ENCODE results near the gene ZNF135.

ZNF135 gene

GRCh38 chr19:58010507-58010906 lies 48.6 kb upstream of the ZNF135 start:
- Histone ChIP-seq H3K4me1 (ENCODE audit: control insufficient read depth, insufficient read depth, low read length) (no peaks in the 10 kb centered on the region), H3K9me3 (ENCODE audit: control insufficient read depth, insufficient read depth, low read depth, low read length) (no peaks in the 10 kb centered on the region; the same call in none of the 2 replicates), H3K27ac (ENCODE audit: extremely low read depth, low read depth, low read length) (no peak overlapping the region), H3K4me3 (ENCODE audit: low read depth, low read length) (no peak overlapping the region), H3K36me3 (ENCODE audit: control insufficient read depth in 2 of 2, insufficient read depth in 1 of 2, low read length in 2 of 2) (peaks cover 4 to 15% of the 10 kb centered on the region in 2 experiments; a peak in 1 of 3 replicates)
- CTCF ChIA-PET: interaction anchor here (0.8 kb wide), 1 partner anchor 43 kb away, joined by 3 read pairs; no protein-coding TSS in a partner anchor
- POLR2A ChIA-PET: no interaction called here
- TF ChIP-seq HOXC10 (CRISPR knock-in tag; IDR thresholded peaks at IDR 0.05) (no peak), ZNF221 (tag by site-specific recombination; IDR thresholded peaks at IDR 0.05; ENCODE audit: borderline replicate concordance) (no peak), PATZ1 (tag by site-specific recombination; IDR thresholded peaks at IDR 0.05) (no peak)

- ChIA-PET CTCF (no interaction called here), POLR2A (no interaction called here)
- Histone ChIP-seq H3K4me3 (ENCODE audit: low read depth, low read length) (no peak overlapping the region), H3K27ac (ENCODE audit: extremely low read depth, low read depth, low read length) (no peak overlapping the region), H3K9me3 (ENCODE audit: control insufficient read depth, insufficient read depth, low read depth, low read length) (no peaks in the 10 kb centered on the region), H3K36me3 (ENCODE audit: control insufficient read depth in 2 of 2, insufficient read depth in 1 of 2, low read length in 2 of 2) (no peaks in the 10 kb centered on the region), H3K4me1 (ENCODE audit: control insufficient read depth, insufficient read depth, low read length) (no peaks in the 10 kb centered on the region)
- TF ChIP-seq ZNF18 (tag by site-specific recombination; IDR thresholded peaks at IDR 0.05): no peak
- no peak for TF ChIP-seq WT1 (tag by site-specific recombination; IDR thresholded peaks at IDR 0.05)
- no peak for TF ChIP-seq ZNF76 (tag by site-specific recombination; IDR thresholded peaks at IDR 0.05; ENCODE audit: borderline replicate concordance, low read depth)
- TF ChIP-seq ZNF677 (tag by site-specific recombination; IDR thresholded peaks at IDR 0.05): no peak
- TF ChIP-seq FEZF1 (tag by site-specific recombination; IDR thresholded peaks at IDR 0.05): no peak
- no peak for TF ChIP-seq ZNF654 (tag by site-specific recombination; IDR thresholded peaks at IDR 0.05; ENCODE audit: low read depth)
- no peak for TF ChIP-seq ZNF473 (tag by site-specific recombination; IDR thresholded peaks at IDR 0.05)
- no peak for TF ChIP-seq ZNF555 (tag by site-specific recombination; conservative IDR thresholded peaks at IDR 0.05)
- TF ChIP-seq ZNF2 (tag by site-specific recombination; IDR thresholded peaks at IDR 0.05): no peak
- TF ChIP-seq ZNF221 (tag by site-specific recombination; IDR thresholded peaks at IDR 0.05; ENCODE audit: borderline replicate concordance): no peak
- TF ChIP-seq ZNF335 (tag by site-specific recombination; conservative IDR thresholded peaks at IDR 0.05): no peak
- no peak for TF ChIP-seq ZNF747 (tag by site-specific recombination; IDR thresholded peaks at IDR 0.05)
- no peak for TF ChIP-seq HOXC10 (CRISPR knock-in tag; IDR thresholded peaks at IDR 0.05)
Measured at GRCh38 chr19:58014141-58014540, 44.9 kb upstream of the ZNF135 start.

DNA sequence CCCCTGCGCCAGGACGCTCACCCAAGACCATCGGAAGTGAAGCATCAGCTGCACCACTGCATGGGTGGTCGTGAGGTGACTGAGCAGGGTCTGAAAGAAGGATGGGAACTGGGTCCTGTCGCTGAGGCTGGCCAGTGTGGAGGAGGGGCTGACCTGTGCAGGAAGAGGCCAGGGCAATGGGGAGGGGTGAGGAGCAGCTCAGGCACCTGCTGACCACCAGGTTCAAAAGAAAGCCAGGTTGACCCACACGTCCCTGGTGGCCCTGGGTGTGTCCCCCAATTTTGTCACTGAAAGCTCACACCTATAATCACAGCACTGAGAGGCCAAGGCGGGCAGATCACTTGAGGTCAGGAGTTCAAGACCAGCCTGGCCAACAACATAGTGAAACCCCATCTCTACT lies 39.0 kb upstream of the ZNF135 start:
- no peak overlapping the region for H3K27ac ChIP-seq (ENCODE audit: extremely low read depth, low read depth, low read length)
- TF ChIP-seq ZNF362 (tag by site-specific recombination; IDR thresholded peaks at IDR 0.05) (no peak), KLF16 (tag by site-specific recombination; IDR thresholded peaks at IDR 0.05) (no peak), BCL6B (tag by site-specific recombination; IDR thresholded peaks at IDR 0.05) (no peak)
- TF ChIP-seq, protein P1, sequence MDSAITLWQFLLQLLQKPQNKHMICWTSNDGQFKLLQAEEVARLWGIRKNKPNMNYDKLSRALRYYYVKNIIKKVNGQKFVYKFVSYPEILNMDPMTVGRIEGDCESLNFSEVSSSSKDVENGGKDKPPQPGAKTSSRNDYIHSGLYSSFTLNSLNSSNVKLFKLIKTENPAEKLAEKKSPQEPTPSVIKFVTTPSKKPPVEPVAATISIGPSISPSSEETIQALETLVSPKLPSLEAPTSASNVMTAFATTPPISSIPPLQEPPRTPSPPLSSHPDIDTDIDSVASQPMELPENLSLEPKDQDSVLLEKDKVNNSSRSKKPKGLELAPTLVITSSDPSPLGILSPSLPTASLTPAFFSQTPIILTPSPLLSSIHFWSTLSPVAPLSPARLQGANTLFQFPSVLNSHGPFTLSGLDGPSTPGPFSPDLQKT (IDR thresholded peaks at IDR 0.05; ENCODE audit: borderline replicate concordance, low read depth, low read length): no peak
- CTCF ChIA-PET: no interaction called here
- H3K4me1 ChIP-seq (ENCODE audit: control insufficient read depth, insufficient read depth, low read length): no peaks in the 10 kb centered on the region
- H3K4me3 ChIP-seq (ENCODE audit: low read depth, low read length): no peak overlapping the region
- no peaks in the 10 kb centered on the region; the same call in 1 of the 2 replicates for H3K9me3 ChIP-seq (ENCODE audit: control insufficient read depth, insufficient read depth, low read depth, low read length)
- H3K36me3 ChIP-seq (ENCODE audit: control insufficient read depth in 2 of 2, insufficient read depth in 1 of 2, low read length in 2 of 2): no peaks in the 10 kb centered on the region
- POLR2A ChIA-PET: no interaction called here

Measured in HEK293 (cell line).